RCC 7860 (cell line): ENCODE results near the gene ATP5PD.

Source experiments
- DNase-seq: peaks from one replicate; pipeline ENCODE4 v3.0.0-alpha.2; 2015; ENCODE audit warnings: low spot score
- FAIRE-seq: peaks from 2 replicates; lab custom pipeline; 2012; peaks lifted over from hg19 to GRCh38; lab: Jason Lieb, UNC

Gene ATP5PD

DNA sequence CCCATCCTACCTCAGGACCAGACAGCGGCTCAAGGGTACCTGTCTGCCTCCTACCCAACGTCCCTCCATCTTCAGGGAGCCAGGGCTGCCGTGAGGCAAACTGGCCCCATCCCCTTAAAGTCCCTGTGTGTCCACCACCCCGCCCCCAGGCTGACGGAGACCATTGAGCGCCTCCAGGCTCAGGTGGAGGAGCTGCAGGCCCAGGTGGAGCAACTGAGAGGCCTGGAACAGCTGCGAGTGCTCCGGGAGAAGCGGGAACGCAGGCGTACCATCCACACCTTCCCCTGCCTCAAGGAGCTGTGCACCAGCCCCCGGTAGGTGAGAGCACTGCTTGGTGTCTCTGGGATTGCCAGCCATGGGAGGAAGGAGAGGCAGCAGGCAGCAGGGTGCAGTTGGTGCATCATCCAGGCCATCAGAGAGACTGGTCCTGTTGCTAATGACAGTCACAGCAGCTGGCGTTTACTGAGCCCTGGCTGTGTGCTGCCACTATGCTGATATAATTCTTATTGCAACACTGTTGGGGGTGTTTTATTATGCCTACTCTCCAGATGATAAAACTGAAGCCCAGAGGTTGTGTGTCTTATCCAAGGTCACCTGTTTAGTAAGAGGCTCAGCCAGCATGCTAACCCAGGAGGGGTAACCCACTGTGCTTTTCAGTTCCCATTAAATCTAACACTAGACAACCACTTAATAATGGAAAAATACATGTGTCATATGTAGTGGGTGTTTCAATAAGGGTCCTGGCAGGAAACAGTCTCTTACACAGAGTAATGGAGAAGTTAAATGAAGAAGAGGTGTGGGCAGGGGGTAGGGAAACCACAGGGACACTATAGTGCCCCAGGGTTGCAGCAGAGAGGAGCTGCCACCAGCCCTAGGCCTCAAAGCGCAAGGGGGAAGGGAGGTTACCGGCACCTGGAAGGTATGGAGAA, 44.6 kb downstream of the ATP5PD start:
- DNase-seq (no peak), FAIRE-seq (no peak)

DNA sequence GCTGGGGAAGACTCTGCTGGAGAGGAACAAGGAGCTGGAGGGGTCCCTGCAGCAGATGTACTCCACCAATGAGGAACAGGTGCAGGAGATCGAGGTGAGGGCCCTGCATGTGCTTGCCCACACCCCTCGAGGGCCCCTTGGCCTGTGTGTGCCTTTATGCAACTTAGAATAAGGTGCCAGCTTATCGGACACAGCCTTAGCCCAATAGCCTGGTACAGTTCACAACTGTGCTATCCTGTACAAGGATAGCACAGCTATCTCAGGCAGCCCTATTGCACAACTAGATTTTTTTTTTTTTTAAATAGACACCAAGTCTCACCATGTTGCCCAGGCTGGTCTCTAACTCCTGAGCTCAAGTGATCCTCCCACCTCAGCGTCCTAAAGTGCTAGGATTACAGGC, 47.2 kb downstream of the ATP5PD start:
- DNase-seq = no peak
- FAIRE-seq = no peak

DNA sequence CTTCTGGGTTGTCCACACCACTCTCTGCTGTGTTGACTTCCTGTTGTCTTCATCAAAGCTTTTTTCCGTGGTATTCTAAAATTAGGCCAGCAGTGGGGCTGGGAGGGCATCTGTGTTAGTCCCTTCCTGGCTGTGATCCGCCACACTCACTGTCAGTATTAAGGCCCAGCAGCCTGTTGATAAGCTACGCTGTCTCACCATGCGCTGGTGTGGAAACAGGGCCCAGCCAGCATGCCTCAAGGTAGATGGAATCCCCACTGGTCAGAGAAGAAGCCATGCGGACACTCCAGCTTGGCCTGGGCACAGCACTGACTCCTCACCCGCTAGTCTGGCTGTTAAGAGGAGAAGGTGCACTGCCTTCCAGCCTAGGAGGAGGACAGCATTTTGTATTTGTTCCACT, 48.0 kb downstream of the ATP5PD start:
- DNase-seq (no peak), FAIRE-seq (no peak)

DNA sequence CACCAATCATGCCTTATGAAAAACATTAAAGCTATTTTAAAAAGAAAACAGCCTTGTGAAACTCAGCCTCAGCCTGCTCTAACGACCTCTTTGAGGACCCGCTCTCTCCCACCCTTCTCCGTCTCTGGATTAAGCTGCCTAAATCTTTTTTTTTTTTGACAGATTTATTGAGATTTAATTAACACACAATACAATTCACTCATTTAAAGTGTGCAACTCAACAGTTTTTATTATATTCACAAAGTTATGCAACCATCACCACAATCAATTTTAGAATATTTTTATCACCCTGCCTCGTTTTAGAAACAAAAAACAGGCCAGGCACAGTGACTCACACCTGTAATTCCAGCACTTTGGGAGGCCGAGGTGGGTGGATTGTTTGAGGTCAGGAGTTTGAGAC, 50.9 kb downstream of the ATP5PD start:
- no peak for DNase-seq
- FAIRE-seq = no peak

DNA sequence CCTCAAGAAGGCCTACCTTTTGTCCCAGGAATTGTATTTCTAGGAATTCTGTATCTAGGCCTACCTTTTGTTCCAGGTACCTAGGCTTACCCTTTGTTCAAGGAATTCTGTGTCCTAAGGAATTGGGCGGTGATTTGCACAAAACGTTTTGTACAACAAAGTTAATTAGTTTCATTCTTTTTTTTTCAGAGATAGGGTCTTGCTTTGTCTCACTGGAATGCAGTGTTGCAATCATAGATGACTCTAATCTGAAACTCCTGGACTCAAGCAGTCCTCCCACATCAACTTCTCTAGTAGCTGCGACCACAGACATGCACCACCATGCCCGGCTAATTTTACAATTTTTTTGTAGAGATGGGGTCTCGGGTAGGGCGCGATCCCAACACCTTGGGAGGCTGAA, 52.3 kb downstream of the ATP5PD start:
- FAIRE-seq (no peak), DNase-seq (no peak)

DNA sequence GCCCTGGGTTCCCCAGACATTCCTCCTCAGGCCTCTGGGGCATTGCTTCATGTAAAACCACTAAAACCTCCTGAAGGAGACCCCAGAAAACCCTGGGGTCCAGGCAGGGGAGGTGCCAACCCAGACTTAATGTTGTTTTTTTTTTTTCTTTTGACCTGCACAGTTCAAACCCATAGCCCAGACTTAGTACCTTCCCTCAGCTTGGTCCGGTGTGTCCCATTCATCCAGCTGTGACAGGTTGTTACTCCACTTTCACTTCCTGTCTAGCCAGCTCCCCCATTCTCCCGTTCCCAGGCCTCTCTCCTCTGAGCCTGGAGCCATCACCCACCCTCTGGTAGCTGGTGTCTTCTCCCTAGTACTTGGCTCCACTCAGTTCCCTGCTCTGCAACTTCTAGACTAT, 54.5 kb downstream of the ATP5PD start:
- DNase-seq = no peak
- FAIRE-seq = no peak

DNA sequence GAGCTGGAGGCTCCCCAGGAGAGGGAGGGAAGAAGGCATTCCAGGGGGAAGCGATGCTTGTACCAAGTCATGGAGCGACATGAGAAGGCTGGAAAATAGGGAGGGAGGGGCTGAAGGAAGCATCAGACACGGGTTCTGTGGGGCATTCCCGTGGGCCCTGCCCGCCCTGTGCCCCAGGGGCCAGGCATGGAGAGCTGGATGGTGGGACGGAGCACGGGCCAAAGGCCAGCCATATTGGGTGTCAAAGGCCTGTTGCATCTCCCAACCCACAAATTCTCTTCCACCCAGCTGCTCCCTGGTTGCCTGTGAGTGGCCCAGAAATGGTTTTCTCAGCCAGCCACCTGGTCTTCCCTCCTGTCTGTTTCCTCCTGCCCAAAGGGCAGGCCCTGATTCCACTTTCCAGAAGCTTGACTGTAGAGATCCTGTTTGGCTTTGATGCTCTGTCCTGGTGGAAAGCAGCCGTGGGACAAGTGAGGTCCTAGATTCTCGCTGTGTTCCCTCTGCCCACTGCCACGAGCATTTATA, 56.1 kb downstream of the ATP5PD start:
- DNase-seq = no peak
- no peak for FAIRE-seq
